ENCODE results near the gene SLC44A5. TPM values are rescaled to one million over a fixed set of nuclear protein-coding genes. Genes with fewer than 3 reads are reported as not detected.

The SLC44A5 gene
- total and polyA plus RNA-seq, 5 donors from 2014 or later, result 1.3 to 2.3 (median 1.5) TPM; not detected in 1

DNA sequence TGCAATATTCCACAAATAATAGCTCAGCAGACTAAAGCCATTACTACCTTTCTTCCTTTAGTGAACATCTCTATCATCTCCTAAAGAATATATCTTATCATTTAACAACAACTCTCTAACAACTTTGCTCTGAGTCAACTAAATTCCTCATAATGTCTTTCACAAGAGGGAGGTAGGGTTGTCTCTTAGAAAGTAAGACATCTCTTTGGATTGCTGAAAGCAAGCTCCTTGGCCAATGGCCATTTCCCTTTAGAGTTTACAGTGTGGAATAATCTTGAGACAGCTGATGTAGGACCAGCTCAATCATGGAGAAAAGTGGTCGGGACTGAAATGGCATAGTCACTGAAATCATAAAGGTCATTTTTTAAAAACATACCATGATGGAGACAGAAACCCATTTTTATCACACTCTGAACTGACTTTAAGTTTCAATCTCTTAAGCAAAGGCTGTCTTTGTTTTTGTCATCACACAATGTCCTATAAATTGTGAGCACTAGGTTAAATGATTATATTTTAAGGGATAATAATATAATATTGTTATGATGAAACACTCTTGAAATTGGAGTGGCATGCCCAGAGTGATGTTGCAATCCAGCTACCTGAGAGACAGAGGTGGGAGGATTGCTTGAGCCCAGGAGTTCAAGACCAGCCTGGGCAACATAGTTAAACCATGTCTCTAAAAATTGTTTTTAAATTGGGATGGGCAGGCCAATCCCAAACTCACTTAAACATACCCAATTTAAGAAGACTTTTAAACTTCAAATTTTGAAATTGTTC is 91.1 kb downstream of the SLC44A5 start:
- H3K27me3 ChIP-seq (ENCODE audit: control insufficient read depth, insufficient read depth, low read length), result no peaks in the 10 kb centered on the region
- Mint-ChIP-seq H3K4me1 (no peaks in the 10 kb centered on the region), H3K36me3 (no peaks in the 10 kb centered on the region), H3K9me3 (peaks cover 0 to 4% (median 1%) of the 10 kb centered on the region in 7 donors), H3K4me3 (no peak overlapping the region), H3K27ac (no peak overlapping the region), H3K27me3 (no peaks in the 10 kb centered on the region)
- H3K4me3 ChIP-seq (ENCODE audit: low read depth, low read length), result no peak overlapping the region
- DNase-seq, result no peak
- H3K4me1 ChIP-seq (ENCODE audit: control insufficient read depth, insufficient read depth, low read length, poor library complexity, severe bottlenecking), result no peaks in the 10 kb centered on the region
- no peak for ATAC-seq (ENCODE audit: low read depth in 2 of 2)
- H3K9me3 ChIP-seq (ENCODE audit: control insufficient read depth in 2 of 2, low read length in 2 of 2), result peaks cover 0 to 2% of the 10 kb centered on the region in 2 experiments
- no peaks in the 10 kb centered on the region for H3K36me3 ChIP-seq (ENCODE audit: control insufficient read depth, insufficient read depth, low read length)
- no peak overlapping the region for H3K27ac ChIP-seq (ENCODE audit: insufficient read depth, low read length, poor library complexity, severe bottlenecking)

DNA sequence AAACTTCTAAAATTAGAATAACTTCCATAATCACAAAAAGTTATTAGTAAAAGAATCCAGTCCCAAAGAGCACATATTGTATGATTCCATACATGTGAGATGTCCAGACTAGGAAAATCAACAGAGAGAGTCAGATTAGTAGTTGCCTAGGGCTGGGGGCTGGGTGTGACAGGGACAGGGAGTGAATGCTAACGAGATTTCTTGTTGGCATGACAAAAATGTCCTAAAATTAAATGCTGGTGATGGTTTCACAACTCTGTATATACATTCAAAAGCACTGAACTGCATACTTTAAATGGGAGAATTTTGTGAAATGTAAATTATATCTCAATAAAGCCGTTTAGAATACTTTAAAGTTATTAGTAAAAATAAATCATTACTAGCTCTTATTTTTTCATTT is 92.2 kb downstream of the SLC44A5 start:
- Mint-ChIP-seq H3K4me3 (no peak overlapping the region), H3K36me3 (no peaks in the 10 kb centered on the region), H3K4me1 (no peaks in the 10 kb centered on the region), H3K27ac (no peak overlapping the region), H3K27me3 (no peaks in the 10 kb centered on the region), H3K9me3 (peaks cover 0 to 4% (median 0%) of the 10 kb centered on the region in 7 donors)
- no peak overlapping the region for H3K4me3 ChIP-seq (ENCODE audit: low read depth, low read length)
- no peak overlapping the region for H3K27ac ChIP-seq (ENCODE audit: insufficient read depth, low read length, poor library complexity, severe bottlenecking)
- no peaks in the 10 kb centered on the region for H3K27me3 ChIP-seq (ENCODE audit: control insufficient read depth, insufficient read depth, low read length)
- H3K36me3 ChIP-seq (ENCODE audit: control insufficient read depth, insufficient read depth, low read length), result no peaks in the 10 kb centered on the region
- DNase-seq (no peak), ATAC-seq (ENCODE audit: low read depth in 2 of 2) (no peak)
- H3K9me3 ChIP-seq (ENCODE audit: control insufficient read depth in 2 of 2, low read length in 2 of 2), result peaks cover 0 to 2% of the 10 kb centered on the region in 2 experiments
- no peaks in the 10 kb centered on the region for H3K4me1 ChIP-seq (ENCODE audit: control insufficient read depth, insufficient read depth, low read length, poor library complexity, severe bottlenecking)

DNA sequence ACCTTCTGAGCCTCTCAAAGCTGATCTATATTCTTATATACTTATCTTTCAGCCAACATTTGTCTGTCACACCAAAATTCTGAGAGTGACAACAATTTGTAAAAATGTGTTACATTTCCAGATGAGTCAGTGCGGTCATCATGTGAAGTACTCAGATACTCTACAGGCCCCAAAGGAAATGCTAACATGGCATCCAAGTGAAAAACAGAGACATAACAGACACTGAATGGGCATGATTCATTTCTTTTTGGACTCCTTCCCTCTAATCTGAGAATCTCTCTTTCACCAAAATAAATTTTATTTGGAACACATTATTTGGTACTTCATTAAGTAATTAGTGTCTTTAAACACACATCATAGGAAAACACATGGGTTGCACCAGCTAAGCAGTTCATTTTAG is 96.6 kb downstream of the SLC44A5 start:
- H3K27ac ChIP-seq (ENCODE audit: insufficient read depth, low read length, poor library complexity, severe bottlenecking), result no peak overlapping the region
- Mint-ChIP-seq H3K4me3 (no peak overlapping the region), H3K4me1 (no peaks in the 10 kb centered on the region), H3K27ac (no peak overlapping the region), H3K9me3 (peaks cover 0 to 5% (median 1%) of the 10 kb centered on the region in 7 donors), H3K36me3 (no peaks in the 10 kb centered on the region), H3K27me3 (no peaks in the 10 kb centered on the region)
- ATAC-seq (ENCODE audit: low read depth in 2 of 2) (no peak), DNase-seq (no peak)
- H3K9me3 ChIP-seq (ENCODE audit: control insufficient read depth in 2 of 2, low read length in 2 of 2), result no peaks in the 10 kb centered on the region
- no peaks in the 10 kb centered on the region for H3K27me3 ChIP-seq (ENCODE audit: control insufficient read depth, insufficient read depth, low read length)
- H3K4me3 ChIP-seq (ENCODE audit: low read depth, low read length), result no peak overlapping the region
- H3K36me3 ChIP-seq (ENCODE audit: control insufficient read depth, insufficient read depth, low read length), result no peaks in the 10 kb centered on the region
- no peaks in the 10 kb centered on the region for H3K4me1 ChIP-seq (ENCODE audit: control insufficient read depth, insufficient read depth, low read length, poor library complexity, severe bottlenecking)

DNA sequence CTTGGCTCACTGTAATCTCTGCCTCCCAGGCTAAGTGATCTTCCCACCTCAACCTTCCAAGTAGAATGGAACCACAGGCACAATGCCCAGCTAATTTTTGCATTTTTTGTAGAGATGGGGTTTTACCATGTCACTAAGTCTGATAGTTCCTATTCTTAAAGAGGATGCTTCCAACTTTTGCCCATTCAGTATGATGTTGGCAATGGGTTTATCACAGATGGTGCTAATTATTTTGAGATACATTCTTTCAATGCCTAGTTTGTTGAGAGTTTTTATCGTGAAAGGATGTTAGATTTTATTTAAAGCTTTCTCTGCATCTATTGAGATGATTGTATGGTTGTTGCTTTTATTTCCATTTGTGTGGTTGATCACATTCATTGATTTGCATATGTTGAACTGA is 103.9 kb downstream of the SLC44A5 start:
- Histone ChIP-seq H3K4me1 (ENCODE audit: control insufficient read depth, insufficient read depth, low read length, poor library complexity, severe bottlenecking) (no peaks in the 10 kb centered on the region), H3K9me3 (ENCODE audit: control insufficient read depth in 2 of 2, low read length in 2 of 2) (no peaks in the 10 kb centered on the region), H3K27ac (ENCODE audit: insufficient read depth, low read length, poor library complexity, severe bottlenecking) (no peak overlapping the region), H3K36me3 (ENCODE audit: control insufficient read depth, insufficient read depth, low read length) (no peaks in the 10 kb centered on the region), H3K27me3 (ENCODE audit: control insufficient read depth, insufficient read depth, low read length) (no peaks in the 10 kb centered on the region), H3K4me3 (ENCODE audit: low read depth, low read length) (no peak overlapping the region)
- no peak for ATAC-seq (ENCODE audit: low read depth in 2 of 2)
- no peak for DNase-seq
- Mint-ChIP-seq H3K9me3 (peaks cover 0 to 12% (median 2%) of the 10 kb centered on the region in 7 donors), H3K36me3 (no peaks in the 10 kb centered on the region), H3K27ac (no peak overlapping the region), H3K4me3 (no peak overlapping the region), H3K4me1 (peaks cover 0 to 4% (median 0%) of the 10 kb centered on the region in 4 donors), H3K27me3 (no peaks in the 10 kb centered on the region)

DNA sequence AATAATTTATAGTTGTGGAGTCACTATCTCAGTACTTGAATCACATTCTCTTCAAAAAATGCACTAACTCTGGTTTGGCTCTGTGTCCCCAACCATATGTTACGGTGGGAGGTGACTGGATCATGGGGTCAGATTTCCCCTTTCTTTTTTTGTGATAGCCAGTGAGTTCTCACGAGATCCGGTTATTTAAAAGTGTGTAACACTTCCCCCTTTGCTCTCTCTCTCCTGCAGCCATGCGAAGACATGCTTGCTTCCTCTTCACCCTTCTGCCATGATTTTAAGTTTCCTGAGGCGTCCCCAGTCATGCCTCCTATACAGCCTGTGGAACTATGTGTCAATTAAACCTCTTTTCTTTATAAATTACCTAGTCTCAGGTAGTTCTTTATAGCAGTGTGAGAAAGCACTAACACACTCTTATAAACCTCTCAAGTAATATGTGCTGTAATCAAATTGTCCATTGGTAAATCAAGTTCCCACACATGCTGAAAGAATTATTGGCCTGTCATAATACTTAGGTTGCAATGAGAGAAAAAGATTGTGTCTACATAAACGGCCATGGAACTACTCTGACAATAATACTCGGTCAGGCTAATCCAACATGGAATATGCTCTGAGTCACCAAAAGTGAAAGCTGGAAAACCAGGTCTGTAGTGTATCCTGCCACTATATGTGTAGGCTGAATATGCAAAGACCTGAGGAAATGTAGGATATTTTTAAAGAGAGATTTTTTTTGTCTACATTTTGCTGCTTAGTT is 107.5 kb downstream of the SLC44A5 start:
- H3K9me3 ChIP-seq (ENCODE audit: control insufficient read depth in 2 of 2, low read length in 2 of 2), result no peaks in the 10 kb centered on the region
- DNase-seq, result no peak
- H3K4me3 ChIP-seq (ENCODE audit: low read depth, low read length), result no peak overlapping the region
- Mint-ChIP-seq H3K36me3 (no peaks in the 10 kb centered on the region), H3K4me3 (no peak overlapping the region), H3K9me3 (peaks cover 0 to 16% (median 2%) of the 10 kb centered on the region in 7 donors), H3K27me3 (no peaks in the 10 kb centered on the region), H3K27ac (no peak overlapping the region), H3K4me1 (peaks cover 0 to 4% (median 0%) of the 10 kb centered on the region in 4 donors)
- no peak for ATAC-seq (ENCODE audit: low read depth in 2 of 2)
- H3K36me3 ChIP-seq (ENCODE audit: control insufficient read depth, insufficient read depth, low read length), result no peaks in the 10 kb centered on the region
- no peak overlapping the region for H3K27ac ChIP-seq (ENCODE audit: insufficient read depth, low read length, poor library complexity, severe bottlenecking)
- no peaks in the 10 kb centered on the region for H3K4me1 ChIP-seq (ENCODE audit: control insufficient read depth, insufficient read depth, low read length, poor library complexity, severe bottlenecking)
- H3K27me3 ChIP-seq (ENCODE audit: control insufficient read depth, insufficient read depth, low read length), result no peaks in the 10 kb centered on the region

DNA sequence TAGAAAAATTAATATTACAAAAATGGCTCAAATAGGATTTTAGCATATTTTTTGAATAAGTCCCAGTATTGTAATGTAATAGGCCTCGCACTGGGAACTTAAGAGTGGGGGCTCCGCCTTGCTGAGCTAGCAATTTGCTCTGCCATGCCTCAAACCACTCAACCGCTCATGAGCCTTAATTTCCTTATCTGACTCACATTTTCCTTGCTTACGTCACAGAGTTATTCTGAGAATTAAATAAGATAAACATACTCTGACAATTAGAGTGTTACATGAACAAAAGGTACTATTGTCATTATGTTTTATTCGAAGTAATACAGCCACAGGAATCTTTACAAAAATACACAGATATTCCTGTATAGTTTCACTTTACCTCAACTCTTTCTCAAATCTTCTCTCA is 108.1 kb downstream of the SLC44A5 start:
- Mint-ChIP-seq H3K27me3 (no peaks in the 10 kb centered on the region), H3K4me1 (peaks cover 0 to 4% (median 0%) of the 10 kb centered on the region in 4 donors)
- no peak for ATAC-seq (ENCODE audit: low read depth in 2 of 2)

DNA sequence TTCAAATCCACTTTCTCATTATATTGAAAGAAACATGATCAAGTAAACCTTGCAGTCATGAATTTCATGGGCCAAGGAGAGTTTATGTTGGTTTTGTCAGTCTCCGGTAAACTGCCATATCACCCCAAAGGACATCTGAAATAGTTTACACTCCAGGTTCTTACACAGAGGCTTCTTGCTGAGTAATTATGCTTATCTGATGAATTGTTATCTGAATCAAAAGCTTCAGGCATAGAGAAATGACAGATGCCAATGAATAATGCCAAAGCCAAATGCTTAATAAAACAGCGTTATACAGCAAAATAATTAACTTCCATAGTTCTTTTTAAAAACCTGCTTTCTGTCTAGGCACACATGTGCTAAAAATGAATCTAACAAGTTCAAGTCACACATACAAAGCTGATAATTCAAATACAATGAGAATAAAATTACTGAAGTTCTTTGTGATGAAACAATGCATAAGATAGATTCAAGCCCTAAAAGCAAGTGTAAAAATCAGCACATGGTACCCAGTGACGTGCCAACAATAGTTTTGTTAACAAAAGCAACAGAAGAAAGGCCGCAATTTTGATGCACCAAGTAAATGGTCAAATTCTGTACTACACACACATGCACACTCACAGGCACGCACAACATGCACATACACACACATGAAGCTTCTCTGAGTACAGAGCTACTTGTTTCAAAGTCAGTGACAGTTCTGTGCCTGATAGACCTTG is 109.2 kb downstream of the SLC44A5 start:
- H3K27me3 Mint-ChIP-seq, result no peaks in the 10 kb centered on the region
- H3K4me1 Mint-ChIP-seq, result peaks cover 0 to 4% (median 0%) of the 10 kb centered on the region in 4 donors
- H3K27me3 ChIP-seq (ENCODE audit: control insufficient read depth, insufficient read depth, low read length), result no peaks in the 10 kb centered on the region
- no peaks in the 10 kb centered on the region for H3K4me1 ChIP-seq (ENCODE audit: control insufficient read depth, insufficient read depth, low read length, poor library complexity, severe bottlenecking)
- no peaks in the 10 kb centered on the region for H3K36me3 Mint-ChIP-seq
- H3K4me3 ChIP-seq (ENCODE audit: low read depth, low read length), result no peak overlapping the region
- H3K27ac Mint-ChIP-seq, result no peak overlapping the region
- H3K9me3 ChIP-seq (ENCODE audit: control insufficient read depth in 2 of 2, low read length in 2 of 2), result no peaks in the 10 kb centered on the region
- no peak overlapping the region for H3K4me3 Mint-ChIP-seq
- no peak overlapping the region for H3K27ac ChIP-seq (ENCODE audit: insufficient read depth, low read length, poor library complexity, severe bottlenecking)
- no peak for ATAC-seq (ENCODE audit: low read depth in 2 of 2)
- H3K36me3 ChIP-seq (ENCODE audit: control insufficient read depth, insufficient read depth, low read length), result no peaks in the 10 kb centered on the region
- DNase-seq, result no peak
- peaks cover 0 to 16% (median 2%) of the 10 kb centered on the region in 7 donors for H3K9me3 Mint-ChIP-seq

More for the DNA sequence above, 108.1 kb downstream of the SLC44A5 start:
- Histone ChIP-seq H3K4me1 (ENCODE audit: control insufficient read depth, insufficient read depth, low read length, poor library complexity, severe bottlenecking) (no peaks in the 10 kb centered on the region), H3K27me3 (ENCODE audit: control insufficient read depth, insufficient read depth, low read length) (no peaks in the 10 kb centered on the region), H3K4me3 (ENCODE audit: low read depth, low read length) (no peak overlapping the region), H3K9me3 (ENCODE audit: control insufficient read depth in 2 of 2, low read length in 2 of 2) (no peaks in the 10 kb centered on the region), H3K27ac (ENCODE audit: insufficient read depth, low read length, poor library complexity, severe bottlenecking) (no peak overlapping the region), H3K36me3 (ENCODE audit: control insufficient read depth, insufficient read depth, low read length) (no peaks in the 10 kb centered on the region)
- Mint-ChIP-seq H3K9me3 (peaks cover 0 to 12% (median 2%) of the 10 kb centered on the region in 7 donors), H3K36me3 (no peaks in the 10 kb centered on the region), H3K27ac (no peak overlapping the region), H3K4me3 (no peak overlapping the region)
- no peak for DNase-seq

All from CD4-positive, CD25-positive, alpha-beta regulatory T cell (primary cell).